GM19099 (cell line): ENCODE measurements around the gene PWWP2B.

Source experiments
- POLR2A ChIP-seq: IDR thresholded peaks from 3 replicates; pipeline ENCODE4 v1.6.1; 2011; ENCODE audit warnings: low read depth; ENCODE audit not compliant: insufficient read length; ENCODE audit errors: extremely low read depth

The PWWP2B gene

GRCh38 chr10:132454296-132455198 lies 57.5 kb downstream of the PWWP2B start:
- no peak for TF ChIP-seq POLR2A

DNA sequence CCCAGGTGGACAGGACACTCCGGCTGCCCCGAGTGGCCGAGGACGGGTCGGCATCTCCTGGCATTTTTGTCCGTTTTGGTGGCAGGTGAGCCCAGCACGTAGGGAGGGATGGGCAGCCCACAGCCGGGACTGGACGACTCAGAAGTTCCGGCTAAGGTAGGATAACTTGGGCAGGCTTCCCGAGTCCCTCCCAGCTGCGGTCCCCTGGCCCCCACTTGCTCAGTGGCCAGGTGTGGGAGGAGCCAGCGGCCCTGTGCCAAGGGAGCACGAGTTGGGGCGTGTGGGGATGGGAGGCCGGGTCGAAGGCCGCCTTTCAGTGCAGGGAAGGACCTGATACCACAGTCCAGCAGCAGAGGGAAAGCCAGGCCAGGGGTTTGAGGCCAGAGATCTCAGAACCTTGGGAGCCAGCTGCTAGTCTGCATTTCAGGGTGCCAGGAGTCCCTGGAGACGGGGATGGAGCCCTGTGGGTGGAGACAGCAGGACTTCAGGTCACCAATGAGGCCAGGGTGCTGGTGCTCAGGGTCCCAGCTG lies 58.5 kb downstream of the PWWP2B start:
- no peak for TF ChIP-seq POLR2A

DNA sequence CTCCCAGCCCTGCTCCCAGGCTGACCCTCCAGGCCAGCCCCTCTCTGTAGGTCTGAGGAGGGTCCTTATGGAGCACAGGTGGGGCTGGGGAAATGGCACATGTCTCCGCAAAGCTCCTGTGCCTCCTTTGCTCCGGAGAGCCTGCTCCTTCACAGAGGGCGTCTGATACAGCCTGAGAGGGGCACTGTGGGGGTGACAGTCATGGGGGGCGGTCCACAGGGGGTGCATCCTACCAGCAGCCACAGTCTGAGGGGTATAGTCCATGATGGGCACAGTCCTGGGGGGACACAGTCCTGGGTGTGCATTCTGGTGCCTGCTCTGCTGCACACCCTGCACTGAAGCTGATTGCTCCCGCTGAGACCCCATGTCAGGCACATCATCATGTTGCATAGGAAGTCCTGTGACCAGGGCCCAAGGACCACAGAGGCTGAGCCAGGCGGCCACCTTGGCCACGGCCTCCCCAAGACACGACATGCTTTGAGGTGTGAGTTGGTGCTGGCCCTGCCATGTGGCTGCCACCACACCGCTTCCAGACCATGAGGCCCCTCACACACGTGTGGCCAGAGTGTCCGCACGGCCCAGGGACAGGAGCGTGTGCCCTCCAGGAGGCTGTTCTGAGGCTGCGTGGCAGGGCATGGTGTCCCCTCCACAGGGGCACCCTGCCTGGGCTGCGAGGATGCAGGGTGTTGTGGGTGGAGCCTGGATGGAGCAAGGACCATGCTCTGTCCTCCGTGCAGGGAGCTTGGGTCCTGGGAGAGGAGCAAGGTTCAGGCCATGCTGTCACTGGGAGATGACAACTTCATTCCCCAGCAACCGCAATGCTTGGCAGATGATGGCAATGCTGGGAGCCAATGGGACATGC lies 59.2 kb downstream of the PWWP2B start:
- TF ChIP-seq POLR2A: no peak

GRCh38 chr10:132456881-132457280 lies 59.9 kb downstream of the PWWP2B start:
- no peak for TF ChIP-seq POLR2A

GRCh38 chr10:132457328-132458070 lies 60.5 kb downstream of the PWWP2B start:
- TF ChIP-seq POLR2A: no peak

GRCh38 chr10:132458071-132458585 lies 61.1 kb downstream of the PWWP2B start:
- TF ChIP-seq POLR2A: no peak

- TF ChIP-seq POLR2A: no peak
Observed at GRCh38 chr10:132458586-132459300, 61.7 kb downstream of the PWWP2B start.

- no peak for TF ChIP-seq POLR2A
Observed at GRCh38 chr10:132459301-132460003, 62.5 kb downstream of the PWWP2B start.

- no peak for TF ChIP-seq POLR2A
Observed at GRCh38 chr10:132460071-132460470, 63.1 kb downstream of the PWWP2B start.

DNA sequence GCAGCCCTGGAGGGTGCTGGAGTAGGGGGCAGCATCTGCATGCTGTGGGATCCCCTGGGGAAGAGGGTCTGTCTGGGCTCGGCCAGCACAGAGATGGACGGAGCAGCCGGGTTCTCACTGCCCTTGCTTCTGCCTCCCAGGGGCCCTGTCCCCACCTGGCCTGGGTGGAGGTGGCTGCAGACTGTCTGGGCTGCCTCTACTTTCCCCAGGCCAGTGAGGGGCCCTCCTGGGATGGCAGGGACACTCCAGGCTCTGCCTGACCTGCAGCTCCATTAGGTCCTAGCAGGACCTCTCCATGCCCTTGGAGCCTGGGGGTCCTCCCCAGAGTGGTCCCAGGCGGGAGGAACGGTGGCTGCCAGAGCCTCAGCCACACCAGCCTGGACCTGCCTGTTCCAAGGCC lies 63.7 kb downstream of the PWWP2B start:
- TF ChIP-seq POLR2A: no peak

DNA sequence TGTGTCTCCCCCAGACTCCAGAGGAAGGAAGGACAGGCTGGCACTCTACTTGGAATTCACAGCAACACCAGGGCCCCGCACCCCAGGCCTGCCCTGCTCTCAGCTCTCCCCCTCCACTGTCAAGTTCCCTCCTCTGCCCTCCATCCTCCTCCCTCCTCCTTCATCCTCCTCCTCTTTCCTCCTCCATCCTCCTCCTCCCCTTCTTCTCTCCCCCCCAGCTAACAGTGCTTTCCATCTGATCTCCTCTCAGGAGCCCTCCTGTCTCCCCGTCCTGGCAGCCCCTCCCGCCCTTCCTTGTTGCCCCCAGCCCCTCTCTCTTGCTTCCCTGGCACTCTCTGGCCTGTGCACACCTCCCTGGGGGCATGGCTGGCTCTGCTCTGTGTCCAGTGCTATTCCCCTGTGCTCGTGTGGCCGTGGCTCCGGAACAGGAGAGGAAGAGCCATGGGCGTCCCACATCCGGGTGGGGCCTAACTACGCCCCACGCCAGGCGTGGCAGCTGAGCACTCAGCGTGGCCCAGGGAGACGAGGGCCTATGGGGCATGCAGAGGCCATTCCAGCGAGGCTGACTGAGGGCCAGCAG lies 64.2 kb downstream of the PWWP2B start:
- no peak for TF ChIP-seq POLR2A

DNA sequence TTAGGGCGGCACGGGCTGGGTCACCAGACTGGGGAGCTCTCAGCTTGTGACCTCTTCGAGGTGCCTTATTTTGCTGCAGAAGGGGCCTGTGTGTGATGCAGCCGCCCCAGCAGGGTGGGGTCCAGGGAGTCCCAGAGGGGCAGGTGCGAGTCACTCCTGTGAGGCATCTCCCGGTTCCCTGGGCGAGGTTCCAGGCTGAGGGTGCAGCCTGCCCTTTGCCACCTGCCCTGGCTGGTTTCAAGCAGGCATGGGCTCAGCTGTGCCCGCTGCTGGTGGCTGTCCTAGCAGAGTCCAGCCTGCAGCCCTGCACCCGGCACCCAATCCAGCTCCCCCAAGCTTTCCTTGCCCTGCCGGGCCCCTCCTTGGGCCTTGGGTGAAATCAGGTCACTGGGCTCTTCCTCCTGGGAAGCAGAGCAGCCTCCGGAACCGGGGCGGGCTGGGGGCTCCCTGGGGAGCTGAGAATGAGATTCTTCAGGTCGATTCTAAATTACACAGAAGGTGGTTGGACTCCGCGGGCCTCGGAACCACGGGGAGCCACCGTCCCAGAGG lies 64.8 kb downstream of the PWWP2B start:
- no peak for TF ChIP-seq POLR2A
